ENCODE measurements around the gene MED13.

DNA sequence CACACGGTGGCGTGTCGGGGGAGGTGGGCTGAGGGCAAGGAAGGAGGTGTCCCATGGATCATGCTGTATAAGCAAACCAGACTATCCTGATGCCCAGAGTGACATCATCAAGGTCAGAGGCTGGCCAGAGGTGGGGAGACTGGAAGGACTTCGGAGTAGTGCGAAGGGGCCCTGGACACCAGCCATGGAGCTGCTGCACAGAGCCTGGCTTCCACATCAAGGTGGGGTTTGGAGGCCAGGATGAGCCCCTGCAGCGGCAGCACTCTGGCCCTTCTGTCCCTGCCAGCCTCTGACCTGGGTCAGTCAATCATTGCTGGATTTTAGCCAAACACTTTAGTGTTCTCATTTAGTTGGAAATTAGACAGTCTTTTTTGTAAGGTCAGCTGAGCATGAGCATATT, 34.8 kb downstream of the MED13 start:
- TF ChIP-seq, protein P1, sequence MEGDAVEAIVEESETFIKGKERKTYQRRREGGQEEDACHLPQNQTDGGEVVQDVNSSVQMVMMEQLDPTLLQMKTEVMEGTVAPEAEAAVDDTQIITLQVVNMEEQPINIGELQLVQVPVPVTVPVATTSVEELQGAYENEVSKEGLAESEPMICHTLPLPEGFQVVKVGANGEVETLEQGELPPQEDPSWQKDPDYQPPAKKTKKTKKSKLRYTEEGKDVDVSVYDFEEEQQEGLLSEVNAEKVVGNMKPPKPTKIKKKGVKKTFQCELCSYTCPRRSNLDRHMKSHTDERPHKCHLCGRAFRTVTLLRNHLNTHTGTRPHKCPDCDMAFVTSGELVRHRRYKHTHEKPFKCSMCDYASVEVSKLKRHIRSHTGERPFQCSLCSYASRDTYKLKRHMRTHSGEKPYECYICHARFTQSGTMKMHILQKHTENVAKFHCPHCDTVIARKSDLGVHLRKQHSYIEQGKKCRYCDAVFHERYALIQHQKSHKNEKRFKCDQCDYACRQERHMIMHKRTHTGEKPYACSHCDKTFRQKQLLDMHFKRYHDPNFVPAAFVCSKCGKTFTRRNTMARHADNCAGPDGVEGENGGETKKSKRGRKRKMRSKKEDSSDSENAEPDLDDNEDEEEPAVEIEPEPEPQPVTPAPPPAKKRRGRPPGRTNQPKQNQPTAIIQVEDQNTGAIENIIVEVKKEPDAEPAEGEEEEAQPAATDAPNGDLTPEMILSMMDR (IDR thresholded peaks at IDR 0.05) = no peak
- no peak for TF ChIP-seq POLR2A (IDR thresholded peaks at IDR 0.05)
